SK-N-SH treated with all-trans-retinoic acid at 6 μM for 48 hours (cell line): Measurements from ENCODE around the gene COMMD4.

Experiments used
- ATAC-seq: fragments of 200-7000 bp; cut with Tn5 transposase; 3 replicates; pipeline ENCODE4 v1.9.1; 2020; ENCODE audit warnings: mild to moderate bottlenecking, moderate library complexity
- CSDC2 ChIP-seq: fragments of 250-450 bp; sonication (Bioruptor Pico); IDR thresholded peaks from 2 replicates; pipeline ENCODE4 v1.5.0; 2020; ENCODE audit warnings: mild to moderate bottlenecking, moderate library complexity
- ESRRG ChIP-seq: fragments of 250-450 bp; sonication (Bioruptor Pico); IDR thresholded peaks from 2 replicates; pipeline ENCODE4 v1.6.1; 2021; ENCODE audit warnings: mild to moderate bottlenecking
- GLIS3 ChIP-seq: fragments of 250-450 bp; sonication (Bioruptor Pico); IDR thresholded peaks from 2 replicates; pipeline ENCODE4 v1.5.0; 2020; ENCODE audit warnings: mild to moderate bottlenecking, moderate library complexity
- PATZ1 ChIP-seq: fragments of 250-450 bp; sonication (Bioruptor Pico); IDR thresholded peaks from 2 replicates; pipeline ENCODE4 v1.8.0; 2020; ENCODE audit warnings: mild to moderate bottlenecking, moderate library complexity, borderline replicate concordance
- POU6F1 ChIP-seq: fragments of 250-450 bp; sonication (Bioruptor Pico); IDR thresholded peaks from 2 replicates; pipeline ENCODE4 v1.8.0; 2021; ENCODE audit warnings: low read depth, mild to moderate bottlenecking, moderate library complexity, borderline replicate concordance
- RARB ChIP-seq: fragments of 250-450 bp; sonication (Bioruptor Pico); IDR thresholded peaks from 2 replicates; pipeline ENCODE4 v1.8.0; 2021; ENCODE audit warnings: mild to moderate bottlenecking, moderate library complexity
- SNAI2 ChIP-seq: fragments of 250-450 bp; sonication (Bioruptor Pico); IDR thresholded peaks from 2 replicates; pipeline ENCODE4 v1.5.0; 2020; ENCODE audit warnings: mild to moderate bottlenecking, moderate library complexity
- TCF4 ChIP-seq: fragments of 250-450 bp; sonication (Bioruptor Pico); IDR thresholded peaks from 2 replicates; pipeline ENCODE4 v1.8.0; 2021; ENCODE audit warnings: mild to moderate bottlenecking, moderate library complexity, borderline replicate concordance
- TOX ChIP-seq: fragments of 250-450 bp; sonication (Bioruptor Pico); IDR thresholded peaks from 2 replicates; pipeline ENCODE4 v1.8.0; 2021; ENCODE audit warnings: mild to moderate bottlenecking, moderate library complexity, borderline replicate concordance
- ZC3H10 ChIP-seq: fragments of 250-450 bp; sonication (Bioruptor Pico); IDR thresholded peaks from 2 replicates; pipeline ENCODE4 v1.5.1; 2021; ENCODE audit warnings: mild to moderate bottlenecking, moderate library complexity
- ZFP3 ChIP-seq: fragments of 250-450 bp; sonication (Bioruptor Pico); IDR thresholded peaks from 2 replicates; pipeline ENCODE4 v1.5.0; 2020; ENCODE audit warnings: mild to moderate bottlenecking, moderate library complexity
- ZNF565 ChIP-seq: fragments of 450-650 bp; formaldehyde crosslinking; conservative IDR thresholded peaks from 2 replicates; pipeline ENCODE4 v1.5.0; 2020; ENCODE audit warnings: low read depth, mild to moderate bottlenecking, moderate library complexity
- ZNF70 ChIP-seq: fragments of 450-650 bp; formaldehyde crosslinking; IDR thresholded peaks from 2 replicates; pipeline ENCODE4 v1.5.0; 2020; ENCODE audit warnings: mild to moderate bottlenecking, moderate library complexity
- ZNF8 ChIP-seq: fragments of 450-650 bp; formaldehyde crosslinking; IDR thresholded peaks from 2 replicates; pipeline ENCODE4 v1.5.0; 2020; ENCODE audit warnings: mild to moderate bottlenecking, moderate library complexity
- TF ChIP-seq, protein P1 (sequence below): fragments of 250-450 bp; sonication (Bioruptor Pico); IDR thresholded peaks from 2 replicates; pipeline ENCODE4 v1.5.0; 2020; ENCODE audit warnings: mild to moderate bottlenecking, moderate library complexity
- TF ChIP-seq, protein P2 (sequence below): fragments of 250-450 bp; sonication (Bioruptor Pico); IDR thresholded peaks from 2 replicates; pipeline ENCODE4 v1.5.1; 2020; ENCODE audit warnings: low read depth, mild to moderate bottlenecking, moderate library complexity

COMMD4 gene

DNA sequence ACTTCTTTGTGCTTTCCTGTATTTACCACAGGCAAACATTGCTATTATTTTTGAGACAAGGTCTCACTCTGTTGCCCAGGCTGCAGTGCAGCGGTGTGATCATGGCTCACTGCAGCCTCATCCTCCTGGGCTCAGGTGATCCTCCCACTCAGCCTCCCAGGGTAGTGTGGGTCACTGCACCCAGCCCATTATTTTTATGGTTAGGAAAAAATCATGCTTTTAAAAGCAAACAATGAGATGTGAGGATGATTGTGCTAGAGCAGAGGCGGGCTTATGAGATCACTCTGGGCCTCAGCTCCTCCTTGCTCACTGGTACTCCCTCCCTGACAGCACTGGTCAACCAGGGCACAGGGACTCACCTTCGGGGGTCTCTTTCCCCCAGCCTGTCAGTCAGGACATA lies 30.3 kb downstream of the COMMD4 start:
- ATAC-seq, result no peak
- TF ChIP-seq POU6F1 (CRISPR knock-in tag) (no peak), CSDC2 (CRISPR knock-in tag) (no peak)

- ATAC-seq, result no peak
- no peak for TF ChIP-seq GLIS3 (CRISPR knock-in tag)
- no peak for TF ChIP-seq PATZ1
- TF ChIP-seq SNAI2, result no peak
- TF ChIP-seq TOX (CRISPR knock-in tag), result no peak
- no peak for TF ChIP-seq ZNF565 (CRISPR knock-in tag)
- no peak for TF ChIP-seq ZNF8 (CRISPR knock-in tag)
- TF ChIP-seq ZC3H10, result no peak
- no peak for TF ChIP-seq ZFP3 (CRISPR knock-in tag)
- TF ChIP-seq RARB, result no peak
- TF ChIP-seq, protein P1, sequence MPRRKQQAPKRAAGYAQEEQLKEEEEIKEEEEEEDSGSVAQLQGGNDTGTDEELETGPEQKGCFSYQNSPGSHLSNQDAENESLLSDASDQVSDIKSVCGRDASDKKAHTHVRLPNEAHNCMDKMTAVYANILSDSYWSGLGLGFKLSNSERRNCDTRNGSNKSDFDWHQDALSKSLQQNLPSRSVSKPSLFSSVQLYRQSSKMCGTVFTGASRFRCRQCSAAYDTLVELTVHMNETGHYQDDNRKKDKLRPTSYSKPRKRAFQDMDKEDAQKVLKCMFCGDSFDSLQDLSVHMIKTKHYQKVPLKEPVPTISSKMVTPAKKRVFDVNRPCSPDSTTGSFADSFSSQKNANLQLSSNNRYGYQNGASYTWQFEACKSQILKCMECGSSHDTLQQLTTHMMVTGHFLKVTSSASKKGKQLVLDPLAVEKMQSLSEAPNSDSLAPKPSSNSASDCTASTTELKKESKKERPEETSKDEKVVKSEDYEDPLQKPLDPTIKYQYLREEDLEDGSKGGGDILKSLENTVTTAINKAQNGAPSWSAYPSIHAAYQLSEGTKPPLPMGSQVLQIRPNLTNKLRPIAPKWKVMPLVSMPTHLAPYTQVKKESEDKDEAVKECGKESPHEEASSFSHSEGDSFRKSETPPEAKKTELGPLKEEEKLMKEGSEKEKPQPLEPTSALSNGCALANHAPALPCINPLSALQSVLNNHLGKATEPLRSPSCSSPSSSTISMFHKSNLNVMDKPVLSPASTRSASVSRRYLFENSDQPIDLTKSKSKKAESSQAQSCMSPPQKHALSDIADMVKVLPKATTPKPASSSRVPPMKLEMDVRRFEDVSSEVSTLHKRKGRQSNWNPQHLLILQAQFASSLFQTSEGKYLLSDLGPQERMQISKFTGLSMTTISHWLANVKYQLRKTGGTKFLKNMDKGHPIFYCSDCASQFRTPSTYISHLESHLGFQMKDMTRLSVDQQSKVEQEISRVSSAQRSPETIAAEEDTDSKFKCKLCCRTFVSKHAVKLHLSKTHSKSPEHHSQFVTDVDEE (CRISPR knock-in tag), result no peak
Observed at GRCh38 chr15:75367006-75367405, 31.1 kb downstream of the COMMD4 start.

DNA sequence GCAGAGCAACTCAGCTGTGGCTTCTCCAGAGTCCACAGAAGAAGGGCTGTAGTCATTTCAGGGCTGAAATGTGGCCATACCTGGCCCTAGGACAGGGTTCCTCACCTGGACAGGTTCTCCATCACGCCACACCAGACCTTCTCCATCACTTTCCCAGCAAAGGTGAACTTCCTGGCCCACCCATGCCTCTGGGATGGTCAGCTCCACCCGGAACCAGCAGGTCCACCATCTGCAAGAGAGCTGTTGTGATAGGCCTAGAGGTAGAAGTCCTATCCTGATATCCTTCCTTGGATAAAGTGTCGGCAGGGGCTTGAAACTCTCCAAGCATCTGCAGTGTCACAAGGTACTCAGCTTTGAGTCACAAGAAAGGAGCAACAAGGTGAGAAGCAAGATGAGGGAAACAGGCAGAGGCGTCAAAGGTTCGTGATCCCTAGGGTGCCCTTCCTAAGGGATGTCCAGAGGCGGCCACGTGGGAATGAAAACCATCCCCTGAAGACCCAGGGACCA lies 31.6 kb downstream of the COMMD4 start:
- no peak for TF ChIP-seq TCF4 (CRISPR knock-in tag)
- TF ChIP-seq, protein P2, sequence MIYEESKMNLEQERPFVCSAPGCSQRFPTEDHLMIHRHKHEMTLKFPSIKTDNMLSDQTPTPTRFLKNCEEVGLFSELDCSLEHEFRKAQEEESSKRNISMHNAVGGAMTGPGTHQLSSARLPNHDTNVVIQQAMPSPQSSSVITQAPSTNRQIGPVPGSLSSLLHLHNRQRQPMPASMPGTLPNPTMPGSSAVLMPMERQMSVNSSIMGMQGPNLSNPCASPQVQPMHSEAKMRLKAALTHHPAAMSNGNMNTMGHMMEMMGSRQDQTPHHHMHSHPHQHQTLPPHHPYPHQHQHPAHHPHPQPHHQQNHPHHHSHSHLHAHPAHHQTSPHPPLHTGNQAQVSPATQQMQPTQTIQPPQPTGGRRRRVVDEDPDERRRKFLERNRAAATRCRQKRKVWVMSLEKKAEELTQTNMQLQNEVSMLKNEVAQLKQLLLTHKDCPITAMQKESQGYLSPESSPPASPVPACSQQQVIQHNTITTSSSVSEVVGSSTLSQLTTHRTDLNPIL (CRISPR knock-in tag), result no peak
- TF ChIP-seq SNAI2, result no peak
- TF ChIP-seq ZNF70 (CRISPR knock-in tag), result no peak
- no peak for TF ChIP-seq ESRRG (CRISPR knock-in tag)
- TF ChIP-seq ZNF565 (CRISPR knock-in tag), result no peak
- no peak for TF ChIP-seq CSDC2 (CRISPR knock-in tag)
- no peak for TF ChIP-seq ZFP3 (CRISPR knock-in tag)
- TF ChIP-seq PATZ1, result no peak
- no peak for ATAC-seq

GRCh38 chr15:75367913-75368688 lies 32.2 kb downstream of the COMMD4 start, which contains the start of gene MAN2C1:
Gene MAN2C1 (minus strand): TSS chr15:75368607. CDS start chr15:75368583, 24 bp downstream.
- no peak for TF ChIP-seq ZC3H10
- peak; percentile 17; the same call in 1 of the 2 replicates for TF ChIP-seq TCF4 (CRISPR knock-in tag)
- peak; percentile 94 for ATAC-seq
